HG03378 (cell line): ENCODE data around the gene NFIX.

Experiments used
- ATAC-seq: cut with Tn5 transposase; IDR thresholded peaks from one replicate; pipeline ENCODE4 v1.9.1; 2021; ENCODE audit warnings: mild to moderate bottlenecking, moderate library complexity; ENCODE audit not compliant: unreplicated experiment

The NFIX gene

GRCh38 chr19:12987190-12987589 is 8.1 kb upstream of the NFIX start:
- ATAC-seq: no peak

- ATAC-seq: no peak
Measured at GRCh38 chr19:12987781-12988180, 7.5 kb upstream of the NFIX start.

GRCh38 chr19:12990431-12990830 is 4.8 kb upstream of the NFIX start:
- ATAC-seq: no peak

- no peak for ATAC-seq
Measured at GRCh38 chr19:12990853-12991252, 4.4 kb upstream of the NFIX start.

GRCh38 chr19:12991296-12991695 is 4.0 kb upstream of the NFIX start:
- no peak for ATAC-seq

GRCh38 chr19:12992729-12993128 is 2.5 kb upstream of the NFIX start:
- ATAC-seq: no peak

- ATAC-seq: no peak
Measured at GRCh38 chr19:12993562-12993961, 1.7 kb upstream of the NFIX start.

- no peak for ATAC-seq
Measured at GRCh38 chr19:12995596-12996405, 526 bp downstream of the NFIX start.

GRCh38 chr19:12996406-12997094 is 1.3 kb downstream of the NFIX start:
- no peak for ATAC-seq

GRCh38 chr19:12997179-12997966 is 2.1 kb downstream of the NFIX start:
- ATAC-seq: no peak

- no peak for ATAC-seq
Measured at GRCh38 chr19:12997967-12998940, 3.0 kb downstream of the NFIX start.

- no peak for ATAC-seq
Measured at GRCh38 chr19:13001166-13001501, 5.9 kb downstream of the NFIX start.

- no peak for ATAC-seq
Measured at GRCh38 chr19:13001502-13002165, 6.4 kb downstream of the NFIX start.

- ATAC-seq: no peak
Measured at GRCh38 chr19:13002166-13002898, 7.1 kb downstream of the NFIX start.

GRCh38 chr19:13003081-13003480 is 7.8 kb downstream of the NFIX start:
- ATAC-seq: no peak

- ATAC-seq: no peak
Measured at GRCh38 chr19:13004273-13004672, 9.0 kb downstream of the NFIX start.

GRCh38 chr19:13005253-13005652 is 10.0 kb downstream of the NFIX start:
- no peak for ATAC-seq

GRCh38 chr19:13005861-13006370 is 10.6 kb downstream of the NFIX start:
- ATAC-seq: no peak
